ENCODE data around the gene KXD1.

Gene KXD1

DNA sequence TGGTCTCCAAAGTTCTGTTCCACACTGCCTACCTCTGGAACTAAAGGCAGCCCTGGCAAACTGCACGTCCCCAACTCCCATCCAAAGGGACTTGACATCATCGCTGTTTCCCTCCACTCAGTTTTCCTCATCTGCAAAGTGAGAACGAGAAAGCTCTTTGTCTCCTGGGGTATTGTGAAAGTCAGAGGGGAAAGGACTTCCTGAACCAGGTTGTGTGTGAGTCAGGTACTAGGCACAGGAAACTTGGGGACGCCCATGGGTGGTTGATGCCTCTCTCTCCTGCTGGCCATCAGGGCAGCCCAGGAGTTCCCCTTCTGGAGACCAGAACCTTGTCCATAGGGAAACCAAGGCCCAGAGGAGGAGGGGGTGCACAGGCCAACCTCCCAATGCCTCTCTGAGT is 44.2 kb downstream of the KXD1 start:
- no peak for DNase-seq (ENCODE audit: low read depth in 2 of 2)

DNA sequence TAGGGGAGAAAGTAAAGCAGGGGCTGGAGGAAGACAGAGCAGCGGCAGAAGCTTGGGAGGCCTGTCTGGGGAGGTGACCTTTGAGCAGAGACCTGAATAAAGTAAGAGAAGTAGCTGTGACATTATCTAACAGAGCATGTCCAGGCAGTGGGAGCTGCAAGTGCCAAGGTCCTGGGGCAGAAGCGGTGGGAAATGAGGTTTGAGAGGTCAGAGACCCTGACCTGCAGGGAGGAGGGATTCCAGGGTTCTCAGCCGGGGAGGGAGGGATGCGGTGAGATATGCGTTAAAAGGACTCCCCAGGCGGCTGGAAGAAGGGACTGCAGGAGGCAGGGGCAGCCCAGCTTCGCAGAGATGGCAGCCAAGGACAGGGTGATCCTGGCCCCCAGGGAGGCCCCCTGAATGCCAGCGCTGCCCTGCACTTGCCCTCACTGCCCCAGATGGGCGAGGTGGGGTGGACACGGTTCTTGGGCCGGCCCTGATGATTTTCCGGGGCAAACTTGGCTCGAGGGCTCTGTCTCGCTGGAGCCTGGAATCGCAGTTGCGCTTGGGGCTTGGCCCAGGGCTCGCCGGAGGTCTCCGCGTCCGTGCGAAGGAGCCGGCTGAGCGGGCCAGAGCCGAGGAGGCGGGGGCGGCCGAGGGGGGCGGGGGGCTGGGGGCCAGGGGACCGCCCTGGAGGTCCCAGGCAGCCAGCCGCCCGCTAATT is 45.7 kb downstream of the KXD1 start:
- DNase-seq (ENCODE audit: low read depth in 2 of 2) = no peak

DNA sequence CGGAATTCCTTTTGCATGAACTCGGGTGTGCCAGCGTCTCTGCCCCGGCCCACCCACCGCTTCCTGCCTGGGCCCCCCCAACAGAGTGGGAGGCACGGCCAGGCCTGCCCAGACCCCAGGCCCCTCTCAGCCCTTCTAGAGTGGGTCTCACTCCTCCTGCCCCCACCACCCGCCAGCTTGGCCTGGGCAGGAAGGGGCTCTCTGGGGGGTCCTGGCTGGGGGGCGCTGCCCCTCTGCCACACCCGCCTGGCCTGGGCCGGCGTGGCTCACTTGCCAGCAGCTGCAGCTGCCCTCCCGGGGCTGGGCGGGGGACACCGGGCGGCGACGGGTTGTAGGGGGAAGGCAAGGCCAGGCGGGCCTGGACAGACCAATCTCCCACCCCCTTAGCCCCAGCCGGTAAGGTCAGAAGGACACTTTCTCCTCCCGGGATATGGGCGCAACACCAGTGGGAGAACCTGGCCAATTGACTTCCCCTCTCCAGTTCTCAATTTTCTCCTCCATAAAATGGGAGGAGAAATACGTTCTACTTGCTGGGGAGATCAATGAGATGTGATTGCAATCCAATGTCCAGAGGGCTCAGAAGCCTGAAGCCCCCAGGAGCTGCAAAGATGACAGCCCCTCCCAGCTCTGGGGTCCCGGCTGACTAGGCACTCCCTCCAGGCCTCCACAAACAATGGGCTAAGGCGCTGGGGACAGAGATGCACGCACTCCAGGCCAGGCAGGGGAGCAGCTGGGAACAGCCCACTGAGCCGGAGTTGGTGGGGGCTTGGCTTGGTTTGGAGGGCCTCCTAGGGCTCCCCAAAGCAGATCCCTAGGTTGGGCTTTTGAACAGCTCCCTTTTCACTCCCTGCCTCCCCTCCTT is 46.5 kb downstream of the KXD1 start:
- no peak for DNase-seq (ENCODE audit: low read depth in 2 of 2)

DNA sequence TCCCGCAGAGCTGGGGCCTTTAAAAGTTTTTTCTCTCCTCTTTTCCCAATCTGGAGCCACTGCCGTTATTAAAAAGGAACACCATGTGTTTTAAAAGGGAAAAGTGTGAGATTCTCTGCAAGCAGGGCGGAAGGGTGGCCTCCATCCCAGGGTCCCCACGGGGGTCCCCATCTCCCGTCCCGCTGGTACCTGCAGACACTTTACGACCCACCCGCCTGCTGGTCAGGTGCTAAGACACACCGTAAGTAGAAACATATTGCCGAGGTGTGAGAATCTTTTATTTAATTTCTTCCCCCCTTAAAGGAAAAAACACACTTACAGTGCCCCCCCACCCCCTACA is 47.1 kb downstream of the KXD1 start:
- no peak for DNase-seq (ENCODE audit: low read depth in 2 of 2)

DNA sequence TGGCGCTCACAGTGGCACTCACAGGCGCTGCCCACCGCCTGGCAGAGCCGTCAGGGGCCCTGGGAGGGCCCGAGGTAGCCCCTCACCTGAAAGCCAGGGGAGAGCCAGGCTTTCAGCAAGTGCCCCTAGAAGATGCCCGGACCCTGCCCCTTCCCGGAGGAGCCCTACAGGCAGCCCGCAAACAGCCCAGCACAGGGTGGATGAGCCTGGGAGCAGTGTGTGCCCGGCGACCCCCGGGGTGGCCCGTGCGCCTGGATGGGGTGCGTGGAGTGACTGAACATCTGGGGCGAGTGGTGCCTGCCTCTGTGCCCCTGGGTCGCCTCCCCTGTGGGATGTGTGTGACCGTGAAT is 47.5 kb downstream of the KXD1 start:
- no peak for DNase-seq (ENCODE audit: low read depth in 2 of 2)

DNA sequence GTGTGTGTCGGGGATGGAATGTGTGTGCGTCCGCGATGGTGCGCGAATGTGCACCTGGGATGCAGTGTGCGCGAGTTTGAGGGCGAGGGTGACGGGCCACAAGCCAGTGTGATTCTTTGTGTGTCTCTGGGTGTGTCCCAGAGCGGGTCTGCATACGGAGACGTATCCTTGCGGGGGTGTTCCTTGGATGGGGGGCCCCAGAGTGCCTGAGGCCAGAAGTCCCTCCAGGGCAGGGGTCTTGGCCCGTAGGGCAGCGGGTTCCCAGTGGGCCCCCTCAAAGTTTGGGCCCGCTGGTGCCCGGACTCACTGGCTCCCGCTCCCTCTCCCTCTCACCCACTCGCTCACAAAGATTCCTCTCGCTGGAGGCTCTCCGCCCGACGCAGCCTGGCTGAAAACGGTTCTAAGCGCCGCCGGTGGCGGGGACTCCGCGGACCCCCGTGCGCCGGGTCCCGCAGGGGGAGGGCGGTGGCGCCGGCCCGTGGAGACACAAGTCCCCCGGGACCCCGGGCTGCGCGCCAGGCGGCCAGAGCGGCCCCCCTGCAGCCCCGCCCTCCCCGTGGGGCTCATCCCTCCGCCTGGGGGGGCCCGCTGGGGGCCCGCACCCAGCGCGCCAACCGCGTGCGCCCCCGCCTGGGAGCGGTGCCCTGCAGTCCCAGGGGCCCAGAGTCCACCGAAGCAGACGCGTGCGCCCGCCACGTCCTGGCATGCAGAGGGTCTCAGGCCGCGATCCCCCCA is 48.0 kb downstream of the KXD1 start:
- DNase-seq (ENCODE audit: low read depth in 2 of 2) = no peak

DNA sequence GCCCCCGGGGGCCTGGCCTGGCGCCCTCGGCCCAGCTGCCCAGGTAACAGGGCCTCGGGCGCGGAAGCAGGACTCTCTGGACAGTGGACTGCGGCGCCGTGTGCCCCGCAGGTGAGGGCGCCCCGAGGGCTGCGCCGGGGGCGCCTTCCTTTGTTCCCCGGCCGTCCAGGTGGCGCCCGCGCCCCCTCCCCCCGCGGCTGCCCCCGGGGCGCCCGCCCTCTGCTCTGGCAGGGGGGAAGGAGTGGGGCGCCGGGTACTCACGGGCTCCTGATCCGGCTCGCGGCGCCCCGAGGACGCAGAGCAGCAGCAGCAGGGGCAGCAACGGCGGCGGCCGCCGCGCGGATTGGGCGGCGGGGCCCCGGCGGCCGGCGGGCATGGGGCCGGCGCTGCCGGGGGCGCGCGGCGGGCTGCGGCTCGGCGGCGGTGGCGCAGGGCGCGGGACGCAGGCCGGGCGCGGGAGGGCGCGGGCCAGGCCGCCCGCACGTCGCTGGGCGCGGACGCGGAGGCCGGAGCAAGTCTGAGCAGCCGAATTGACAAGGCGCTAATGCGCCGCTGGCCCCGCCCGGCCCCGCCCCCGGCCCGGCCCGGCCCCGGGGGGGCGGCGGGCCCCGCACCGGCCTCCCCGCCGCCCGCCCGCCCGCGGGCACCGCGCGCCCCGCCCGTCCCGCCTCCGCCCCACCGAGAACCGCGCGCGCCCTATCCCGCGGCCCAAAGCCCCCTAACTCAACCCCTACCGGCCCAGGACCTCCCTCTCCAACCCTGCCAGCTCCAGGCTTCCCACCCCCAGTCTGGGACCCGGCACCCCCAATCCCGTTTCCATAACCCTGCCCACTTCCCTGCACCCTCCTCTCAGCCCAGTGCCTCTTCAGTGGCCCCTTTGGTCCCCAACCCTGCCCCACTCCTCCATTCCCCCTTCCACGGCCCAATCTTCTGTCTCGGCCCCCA is 48.9 kb downstream of the KXD1 start, which contains the start of gene CRLF1:
CRLF1 (minus strand) TSS at position 519 of the 945 bp plus-strand sequence; CDS start at position 376, 143 bp downstream.
- DNase-seq (ENCODE audit: low read depth in 2 of 2) = no peak

DNA sequence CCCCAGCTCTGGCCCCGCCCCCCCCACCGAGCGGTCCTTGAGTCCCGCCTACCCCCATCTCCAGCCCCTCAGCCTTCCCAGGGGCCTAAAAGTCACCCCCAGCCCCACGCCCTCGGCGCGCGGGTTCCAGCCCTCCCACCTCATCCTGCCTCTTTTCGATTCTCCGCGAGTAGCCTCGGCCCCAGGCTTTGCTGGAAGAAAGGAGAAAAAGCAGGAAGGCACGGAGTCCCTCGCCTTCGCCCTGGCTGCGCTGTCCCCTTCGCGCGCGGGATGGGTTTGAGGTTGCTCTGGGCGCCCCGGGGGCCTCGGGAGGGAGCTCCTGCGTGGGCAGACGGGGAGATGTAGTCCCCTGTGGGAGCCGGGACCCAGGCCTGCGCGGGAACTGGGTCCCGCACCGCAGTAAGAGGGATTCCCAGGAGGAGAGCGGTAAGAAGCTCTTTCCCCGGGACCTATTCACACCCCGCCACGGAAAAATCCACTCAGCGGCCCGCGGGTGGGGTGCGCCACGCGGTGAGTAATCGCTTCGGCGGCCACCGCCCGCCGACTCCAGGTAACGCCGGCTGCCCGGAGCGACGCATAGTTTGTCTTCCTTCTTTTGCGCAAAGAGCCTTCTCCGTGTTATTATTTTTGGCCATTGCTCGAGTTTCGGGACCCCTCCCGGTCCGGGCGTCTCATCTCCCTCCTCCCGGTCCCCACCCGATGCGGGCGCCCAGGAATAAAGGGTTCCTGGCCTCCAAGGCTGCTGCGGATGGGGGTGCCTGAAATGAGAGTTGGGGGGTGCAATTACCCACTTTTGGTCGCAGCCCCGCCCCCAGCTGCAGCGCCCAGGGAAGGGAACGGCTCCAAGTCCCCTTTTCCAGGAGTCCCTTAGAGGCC is 49.8 kb downstream of the KXD1 start:
- DNase-seq (ENCODE audit: low read depth in 2 of 2) = no peak

DNA sequence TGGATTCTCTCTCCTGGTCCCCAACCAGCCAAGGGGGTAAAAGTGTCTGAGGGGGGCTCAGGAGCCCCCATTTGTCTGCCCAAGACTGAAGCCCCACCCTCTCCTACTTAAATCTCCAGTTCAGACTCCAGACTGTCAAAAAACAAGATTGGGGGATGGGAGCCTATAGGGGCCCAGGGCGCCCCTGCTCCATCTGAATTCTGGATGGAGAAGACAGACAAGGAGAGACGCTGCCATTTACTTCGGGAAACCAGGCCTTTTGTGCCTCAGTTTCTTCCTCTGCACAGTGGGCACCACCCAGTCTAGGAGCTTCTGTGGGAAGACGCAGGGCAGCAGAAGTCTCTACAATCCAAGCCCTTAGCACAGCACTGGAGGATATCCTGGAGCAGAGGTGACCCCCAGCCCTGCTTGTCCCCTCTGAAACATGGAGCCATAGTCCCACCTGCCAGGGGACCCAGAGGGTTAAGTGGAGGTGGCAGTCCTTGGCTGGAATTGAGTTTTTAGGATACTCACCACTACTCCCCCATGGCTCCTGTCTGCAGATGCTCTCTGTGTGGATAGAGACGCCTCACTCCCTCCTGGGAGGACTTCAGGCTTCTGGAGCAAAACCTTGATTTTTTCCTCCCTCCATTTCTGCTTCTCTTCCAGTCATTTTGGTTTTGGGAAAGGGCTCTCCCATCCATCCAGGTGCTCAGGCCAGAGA is 50.6 kb downstream of the KXD1 start:
- DNase-seq (ENCODE audit: low read depth in 2 of 2) = no peak

DNA sequence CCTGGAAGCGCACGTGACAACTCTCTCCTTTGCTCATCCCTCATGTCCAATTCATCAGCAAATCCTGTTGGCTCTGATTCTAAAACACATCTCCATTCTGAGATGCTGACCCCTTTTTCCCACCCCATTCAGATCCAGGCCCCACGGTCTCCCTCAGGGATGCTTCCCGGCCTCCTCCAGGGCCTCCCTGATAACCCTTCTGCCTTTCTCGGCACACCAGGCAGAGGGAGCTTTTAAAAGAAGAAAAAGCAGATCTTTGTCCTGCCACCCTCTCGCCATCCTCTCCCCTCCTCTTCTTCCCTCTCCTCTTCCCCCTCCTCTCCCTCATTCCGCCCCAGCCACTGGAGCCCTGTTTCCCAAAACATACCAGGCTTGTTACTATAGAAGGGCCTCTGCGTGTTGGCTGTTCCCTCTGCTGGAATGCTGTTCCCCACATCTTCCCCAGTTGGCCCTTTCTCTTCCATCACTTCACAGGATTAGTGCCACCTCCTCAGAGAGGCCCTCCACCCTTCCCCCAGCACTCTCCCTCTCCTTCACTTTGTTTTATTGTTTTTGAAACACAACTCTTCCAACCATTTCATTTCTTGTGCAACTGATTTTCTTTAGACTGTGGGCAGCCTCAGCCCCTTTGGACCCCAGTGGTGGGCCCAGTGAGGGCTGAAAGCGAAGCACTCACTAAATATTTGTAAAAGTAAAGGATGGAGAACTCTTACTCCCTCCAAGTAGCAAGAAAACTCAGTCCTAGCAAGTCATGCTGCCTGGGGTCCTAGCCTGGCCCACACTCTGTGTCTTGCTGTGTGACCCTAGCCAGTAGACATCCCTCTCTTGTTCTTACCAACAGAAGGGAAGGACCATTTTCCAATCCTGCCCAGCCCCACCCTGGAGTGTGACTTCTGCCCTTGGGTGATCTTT is 51.4 kb downstream of the KXD1 start:
- DNase-seq (ENCODE audit: low read depth in 2 of 2) = no peak

DNA sequence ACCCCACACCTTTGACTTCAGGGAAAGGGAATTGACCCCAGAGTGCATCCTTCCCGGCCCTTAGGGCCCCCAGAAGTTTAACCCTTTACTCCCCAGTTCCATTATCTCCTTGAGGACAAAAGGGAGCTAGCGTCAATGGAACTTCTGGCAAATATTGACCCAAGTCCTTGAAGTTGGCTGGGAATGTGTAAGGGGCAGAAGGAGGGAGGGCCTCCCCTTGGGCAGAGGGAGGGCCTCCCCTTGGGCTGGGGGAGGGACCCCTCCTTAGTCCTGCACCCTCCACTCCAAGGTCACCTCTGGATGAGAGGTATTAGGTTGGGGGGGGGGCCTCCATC is 52.0 kb downstream of the KXD1 start:
- DNase-seq (ENCODE audit: low read depth in 2 of 2) = no peak

DNA sequence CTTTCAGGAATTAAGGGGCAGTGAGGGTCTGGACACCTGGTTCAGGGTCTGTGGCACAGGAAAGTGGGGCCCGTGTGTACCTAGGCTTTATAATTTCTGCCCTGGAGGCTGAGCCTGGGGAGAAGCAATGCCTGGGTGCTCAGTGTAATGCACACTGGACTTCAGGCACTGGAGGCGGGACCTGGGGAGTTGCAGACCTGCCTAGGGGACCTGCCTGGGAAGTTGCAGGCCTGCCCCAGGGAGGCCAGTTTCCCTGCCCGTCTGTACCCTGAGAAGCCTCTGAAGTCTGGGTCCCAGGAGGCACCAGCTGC is 52.5 kb downstream of the KXD1 start:
- DNase-seq (ENCODE audit: low read depth in 2 of 2) = no peak

DNA sequence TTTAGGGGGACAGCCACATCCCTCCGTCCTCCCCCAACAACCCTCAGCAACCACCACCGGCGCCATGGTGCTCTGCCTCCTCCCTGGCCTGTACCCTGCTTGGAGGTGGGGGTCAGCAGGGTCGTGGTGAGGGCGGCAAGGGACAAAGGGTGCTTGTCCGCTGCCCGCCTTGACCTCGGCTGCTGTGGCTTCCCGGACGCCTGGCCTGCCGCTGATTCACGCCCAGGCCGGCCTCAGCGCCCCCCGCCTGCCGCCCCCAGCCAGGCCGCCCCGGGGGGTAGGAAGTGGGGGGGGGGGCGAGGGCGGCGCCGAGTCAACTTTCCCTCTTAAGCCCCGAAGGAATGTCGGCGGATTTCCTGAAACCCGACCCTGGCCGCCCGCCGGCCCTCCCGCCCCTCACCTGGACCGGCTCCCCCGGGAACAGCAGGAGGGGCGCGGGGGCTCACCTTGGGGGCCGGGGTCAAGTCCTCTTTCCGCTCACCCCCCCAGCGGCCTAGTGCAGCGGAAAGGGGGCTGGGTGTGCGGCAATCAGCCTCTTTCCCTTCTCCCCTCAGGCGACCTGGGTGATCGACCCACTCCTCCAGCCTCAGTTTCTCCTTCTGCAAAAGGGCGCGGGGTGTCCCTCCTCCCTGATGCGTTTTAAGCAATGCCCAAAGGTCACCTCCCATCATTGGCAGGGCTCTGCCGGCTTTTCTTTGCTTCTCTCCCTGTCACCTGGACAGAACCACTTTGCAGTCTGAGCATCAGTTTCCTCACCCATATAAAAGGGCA is 53.1 kb downstream of the KXD1 start:
- DNase-seq (ENCODE audit: low read depth in 2 of 2) = no peak

DNA sequence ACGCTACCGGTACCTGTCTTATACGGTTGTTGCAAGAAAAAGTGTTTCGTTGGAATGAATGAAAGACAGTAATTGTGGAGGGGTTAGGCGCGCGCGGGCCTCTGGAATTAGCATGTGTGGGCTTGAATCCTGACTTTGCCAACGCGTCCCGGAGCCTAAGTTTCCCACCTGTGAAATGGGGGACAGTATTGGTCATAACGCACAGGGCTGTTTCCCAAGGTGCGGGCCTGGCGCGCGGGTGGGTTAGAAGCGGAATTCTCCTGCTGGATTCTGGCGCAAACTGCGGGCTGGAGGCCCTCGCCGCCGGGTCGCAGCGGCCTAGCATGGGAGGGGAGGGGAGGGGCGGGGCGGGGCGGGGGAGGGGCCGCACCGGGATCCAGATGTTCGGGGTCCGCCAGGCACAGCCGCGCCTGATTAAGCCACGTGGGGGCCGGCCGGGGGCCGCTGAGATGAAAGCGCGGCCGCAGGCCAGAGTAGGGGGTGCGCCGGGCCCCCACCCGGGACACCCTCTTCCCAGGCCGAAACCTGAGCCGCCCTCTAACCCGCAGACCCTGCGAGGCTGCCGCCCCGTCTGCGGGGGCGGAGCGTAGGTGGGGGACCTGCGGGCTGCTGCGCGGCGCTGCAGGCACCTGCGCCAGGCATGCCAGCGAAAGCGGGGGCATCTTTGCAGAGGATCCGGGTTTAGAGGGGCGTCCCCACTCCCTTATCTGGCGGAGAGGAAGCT is 53.8 kb downstream of the KXD1 start:
- DNase-seq (ENCODE audit: low read depth in 2 of 2) = no peak

DNA sequence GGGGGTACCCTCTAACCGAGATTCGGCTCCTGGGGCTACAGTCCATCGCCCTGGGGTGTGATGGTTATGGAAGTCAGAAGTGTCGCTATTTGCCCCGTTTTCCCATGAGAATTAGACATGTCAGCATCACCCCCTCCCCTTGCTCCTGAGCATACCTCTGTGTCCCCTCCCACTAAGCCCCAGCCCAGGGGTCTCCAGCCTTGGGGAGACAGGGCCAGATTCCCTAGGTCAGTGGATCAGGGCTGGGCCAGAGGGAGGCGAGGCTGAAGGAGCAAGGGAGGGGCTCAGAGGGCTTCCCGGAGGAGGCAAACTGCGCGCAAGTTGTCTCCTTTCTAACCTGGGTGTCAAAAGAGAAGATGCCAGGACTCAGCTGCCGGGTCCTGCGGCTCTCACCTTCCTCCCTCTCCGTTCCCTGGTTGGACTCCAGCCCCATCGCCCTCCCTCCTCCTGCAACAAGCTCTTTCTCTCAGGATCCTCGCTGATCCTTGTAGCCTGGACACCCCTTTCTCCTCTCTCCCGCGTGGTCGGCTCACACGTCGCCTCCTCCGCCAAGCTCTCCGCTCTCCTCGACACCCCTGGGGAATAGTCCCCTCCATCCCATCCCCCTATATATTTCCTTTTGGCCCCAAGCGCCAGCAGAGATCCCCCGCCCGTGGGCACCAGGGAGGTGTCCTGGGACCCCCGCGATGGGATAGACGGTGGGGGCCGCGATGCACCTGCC is 54.5 kb downstream of the KXD1 start:
- no peak for DNase-seq (ENCODE audit: low read depth in 2 of 2)

DNA sequence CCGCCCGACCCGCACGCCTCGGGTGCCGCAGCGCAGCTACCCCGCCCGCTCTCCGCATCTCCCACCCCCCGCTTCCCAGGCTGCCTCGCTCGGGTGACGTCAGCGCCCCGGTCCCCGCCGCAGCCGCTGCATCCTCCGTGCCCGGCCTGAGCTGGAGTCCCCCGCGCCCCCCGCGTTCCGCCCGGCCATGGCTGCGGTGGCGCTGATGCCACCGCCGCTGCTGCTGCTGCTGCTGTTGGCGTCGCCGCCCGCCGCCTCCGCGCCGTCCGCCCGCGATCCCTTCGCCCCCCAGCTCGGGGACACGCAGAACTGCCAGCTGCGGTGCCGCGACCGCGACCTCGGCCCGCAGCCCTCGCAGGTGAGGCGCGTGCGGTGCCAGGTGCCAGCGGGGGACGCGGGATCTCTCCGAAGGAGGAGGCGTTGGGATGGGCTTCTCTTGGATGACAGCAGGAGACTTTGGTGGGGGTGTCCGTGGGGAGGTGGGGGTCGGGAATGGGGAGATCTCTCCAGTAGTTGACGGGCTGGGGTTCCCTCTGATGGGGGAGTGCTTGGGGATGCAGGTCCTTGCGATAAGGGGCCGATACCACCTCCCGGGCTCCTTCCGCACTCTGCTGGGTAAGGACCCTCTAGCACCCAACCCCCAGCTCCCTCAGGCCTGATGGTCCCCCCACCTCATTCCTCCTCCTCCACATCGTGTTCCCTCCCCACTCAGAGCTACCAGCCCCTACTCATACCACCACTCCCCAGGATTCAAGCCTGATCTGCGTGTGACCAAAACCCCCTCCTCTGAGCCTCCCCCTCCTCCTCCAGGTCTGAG is 55.3 kb downstream of the KXD1 start, which contains the start of gene TMEM59L:
TMEM59L (plus strand) TSS at position 99 of the 817 bp plus-strand sequence; CDS start at position 188, 89 bp downstream.
- no peak for DNase-seq (ENCODE audit: low read depth in 2 of 2)

Data from activated CD4-positive, alpha-beta T cell treated with anti-CD3 and anti-CD28 coated beads for 24 hours (primary cell).